HG02623 (cell line): Measurements from ENCODE around the gene DMC1.

Experiments
- ATAC-seq: cut with Tn5 transposase; IDR thresholded peaks from one replicate; pipeline ENCODE4 v1.9.1; 2021; ENCODE audit warnings: moderate library complexity; ENCODE audit not compliant: unreplicated experiment

DMC1 gene

DNA sequence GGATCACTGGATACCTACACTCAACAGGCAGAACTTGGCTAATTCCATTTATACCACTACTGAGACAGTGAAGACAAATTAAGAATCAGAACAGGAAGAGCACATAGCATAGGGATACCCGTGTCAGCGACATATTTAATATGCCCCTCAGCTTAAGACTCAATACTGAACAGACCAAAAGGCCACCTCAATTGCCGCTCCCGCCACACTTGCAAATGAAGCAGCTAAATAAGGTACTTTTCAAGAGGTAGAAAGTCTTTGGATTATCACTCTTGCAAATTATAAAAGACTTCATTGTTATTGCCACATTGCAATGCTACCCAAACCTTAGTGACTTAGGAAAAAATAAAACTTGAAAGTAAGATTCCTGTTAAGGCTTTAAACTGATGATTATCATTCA is 67.0 kb downstream of the DMC1 start:
- no peak for ATAC-seq

DNA sequence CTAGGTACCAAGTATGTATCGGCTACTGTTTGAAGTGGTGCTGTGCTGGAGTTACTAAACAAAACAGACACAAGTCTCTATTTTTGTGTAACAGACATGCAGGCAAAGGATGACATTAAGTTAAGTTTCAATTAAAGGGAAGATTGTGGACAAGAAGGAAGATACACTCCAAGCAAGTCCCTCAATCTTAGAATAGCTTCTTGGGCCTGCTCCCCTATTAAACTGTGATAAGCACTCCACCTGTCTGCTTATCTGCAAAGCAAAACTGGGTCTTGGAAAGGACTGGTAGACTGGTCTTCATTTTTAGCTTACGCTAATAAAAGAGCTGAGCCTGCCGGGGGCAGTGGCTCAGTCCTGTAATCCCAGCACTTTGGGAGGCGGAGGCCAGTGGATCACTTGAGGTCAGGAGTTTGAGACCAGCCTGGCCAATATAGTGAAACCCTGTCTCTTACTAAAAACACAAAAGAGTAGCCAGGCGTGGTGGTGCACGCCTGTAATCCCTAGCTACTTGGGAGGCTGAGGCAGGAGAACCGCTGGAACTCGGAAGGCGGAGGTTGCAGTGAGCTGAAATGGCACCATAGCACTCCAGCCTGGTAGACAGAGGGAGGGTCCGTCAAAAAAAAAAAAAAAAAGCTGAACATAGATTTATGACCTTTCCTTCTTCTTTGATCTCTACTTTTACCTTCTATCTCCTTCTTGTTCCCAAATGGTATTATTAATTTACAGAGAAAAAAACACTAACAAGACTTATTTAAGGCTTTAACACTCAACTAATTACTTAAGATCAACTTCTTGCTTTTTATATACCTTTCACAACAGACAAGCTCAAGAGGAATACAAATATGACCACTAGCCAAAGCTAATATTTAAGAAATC is 67.9 kb downstream of the DMC1 start:
- no peak for ATAC-seq

DNA sequence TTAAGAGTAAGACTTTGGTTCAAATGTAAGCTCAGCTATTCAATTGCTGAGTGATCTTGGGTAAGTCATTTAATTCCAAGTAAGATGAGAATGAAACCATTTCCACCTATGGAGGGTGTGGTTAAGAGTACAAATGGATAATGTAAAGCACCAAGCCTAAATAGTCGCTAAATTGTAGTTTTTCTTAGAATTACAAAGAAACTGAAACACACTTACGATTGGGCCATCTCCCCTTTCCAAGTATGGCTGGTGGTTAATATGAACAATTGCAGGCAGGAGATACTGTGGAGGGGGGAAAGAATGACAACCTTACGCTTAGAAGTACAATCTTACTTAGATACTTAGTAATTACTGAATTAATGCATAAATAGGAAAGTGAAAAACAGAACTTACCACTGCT is 72.1 kb downstream of the DMC1 start:
- ATAC-seq = no peak

GRCh38 chr22:38494939-38495338 is 75.0 kb downstream of the DMC1 start:
- ATAC-seq = no peak

DNA sequence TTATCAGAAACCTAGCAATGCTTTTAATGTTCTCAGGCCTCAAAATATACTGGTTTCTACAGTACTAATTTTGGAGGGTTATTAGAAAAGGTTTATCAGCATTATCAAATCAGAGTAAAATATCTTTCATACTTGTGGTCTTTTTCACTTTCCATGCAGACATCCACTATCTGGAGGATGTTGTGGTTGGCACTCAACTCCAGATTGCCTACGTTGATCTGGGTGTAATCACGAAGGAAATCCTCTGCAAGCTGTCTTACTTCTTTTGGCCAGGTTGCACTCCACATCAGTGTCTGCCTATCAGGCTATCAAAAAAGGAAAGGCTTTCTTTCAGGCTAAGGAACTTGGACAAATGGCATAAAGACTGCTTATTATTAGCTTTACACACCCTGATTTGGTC is 75.5 kb downstream of the DMC1 start:
- no peak for ATAC-seq

GRCh38 chr22:38491707-38492348 is 78.2 kb downstream of the DMC1 start:
- no peak for ATAC-seq

DNA sequence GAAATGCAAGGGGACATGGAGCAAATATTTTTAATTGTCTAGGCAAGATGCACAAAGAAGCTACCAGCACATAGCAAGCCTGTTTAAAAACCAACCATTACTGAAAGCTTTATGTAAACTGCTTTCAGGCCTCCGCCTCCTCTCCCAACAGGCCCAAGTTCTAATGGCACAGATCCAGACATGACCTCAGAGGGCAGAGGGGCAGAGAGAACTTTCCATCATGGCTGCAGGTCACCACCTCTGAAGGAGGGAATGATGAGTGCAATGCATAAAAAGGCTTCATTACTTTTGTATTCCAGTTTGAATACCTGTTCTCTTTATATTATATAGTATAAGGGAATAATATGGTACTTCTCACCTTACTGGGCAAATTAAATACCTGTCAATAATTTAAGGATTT is 79.1 kb downstream of the DMC1 start:
- ATAC-seq = no peak

- ATAC-seq = no peak
These were observed 79.5 kb downstream of the DMC1 start for GRCh38 chr22:38490475-38490874.

GRCh38 chr22:38489561-38490145 is 80.3 kb downstream of the DMC1 start:
- ATAC-seq = no peak

DNA sequence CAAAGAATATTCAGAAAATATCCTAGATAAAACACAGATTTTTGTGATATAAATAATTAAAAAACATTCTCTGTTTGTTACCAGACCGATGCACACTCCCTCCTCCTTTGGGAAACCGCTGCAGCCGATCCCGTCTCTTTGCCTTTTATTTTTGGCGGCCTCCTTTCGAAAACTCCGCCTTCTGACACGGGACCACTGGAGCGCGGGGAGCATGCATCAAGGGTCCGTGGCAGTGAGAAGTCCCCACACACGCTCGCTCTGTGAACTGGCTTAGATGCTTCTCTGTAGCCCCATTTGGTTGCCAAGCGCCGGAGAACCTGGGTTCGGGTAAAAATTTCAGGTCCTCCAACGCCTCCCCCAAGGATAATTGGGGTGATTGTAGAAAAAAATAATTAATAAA is 80.8 kb downstream of the DMC1 start:
- no peak for ATAC-seq

DNA sequence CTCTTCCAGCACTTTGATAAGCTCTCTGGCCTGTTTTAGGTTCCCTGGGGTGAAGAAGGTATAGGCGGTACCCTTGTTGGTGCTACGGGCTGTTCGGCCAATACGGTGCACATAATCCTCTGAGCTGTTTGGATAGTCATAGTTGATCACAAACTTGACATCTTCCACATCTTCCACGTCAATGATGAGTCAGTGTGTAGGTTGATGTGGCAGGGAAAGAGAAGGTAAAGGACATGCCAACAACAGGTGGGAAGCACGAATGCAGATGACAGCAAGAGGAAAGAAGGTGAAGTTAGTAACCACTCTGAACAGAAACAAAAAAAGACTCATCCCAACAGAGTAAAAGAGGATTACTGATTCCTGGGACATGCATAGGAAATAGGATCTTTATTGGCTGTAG is 82.0 kb downstream of the DMC1 start:
- ATAC-seq = no peak

DNA sequence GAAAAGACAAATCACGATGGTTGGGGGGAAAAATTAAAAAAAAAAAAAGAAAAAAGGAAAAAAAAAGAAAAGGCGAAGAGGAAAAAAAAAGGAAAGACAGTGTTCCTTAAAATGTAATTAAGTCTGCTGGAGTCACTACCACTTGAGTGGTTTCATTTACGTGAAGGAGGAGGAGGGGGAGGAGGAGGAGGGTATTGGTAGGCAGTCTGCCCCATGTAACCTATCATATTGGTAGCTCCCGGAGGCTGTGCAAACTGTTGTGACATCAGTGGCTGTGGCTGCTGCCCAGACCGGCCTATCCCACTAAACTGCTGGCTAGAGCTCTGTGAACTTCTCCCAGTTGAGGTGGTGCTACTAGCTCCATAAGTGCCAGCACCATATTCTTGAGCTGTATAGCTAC is 84.2 kb downstream of the DMC1 start:
- ATAC-seq = no peak

DNA sequence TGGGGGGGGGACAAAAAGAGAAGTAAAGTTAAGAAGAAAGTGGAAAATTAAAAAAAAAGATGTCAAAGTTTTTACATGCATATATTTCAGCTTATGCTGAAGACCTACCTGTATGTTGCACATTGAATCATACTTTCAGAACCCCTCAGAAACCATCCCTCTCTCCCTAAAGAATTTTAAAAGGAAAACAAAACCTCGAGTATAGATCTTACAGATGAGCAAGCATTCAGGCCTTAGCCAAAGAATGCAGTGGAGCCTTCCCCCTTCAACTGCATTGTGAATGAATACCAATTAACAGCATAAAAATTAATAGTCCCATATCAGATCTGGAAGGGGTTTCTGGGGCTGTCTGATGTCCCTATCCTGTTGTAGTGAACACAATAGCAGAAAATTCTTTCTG is 85.7 kb downstream of the DMC1 start:
- ATAC-seq = no peak

GRCh38 chr22:38482662-38483308 is 87.2 kb downstream of the DMC1 start:
- no peak for ATAC-seq

DNA sequence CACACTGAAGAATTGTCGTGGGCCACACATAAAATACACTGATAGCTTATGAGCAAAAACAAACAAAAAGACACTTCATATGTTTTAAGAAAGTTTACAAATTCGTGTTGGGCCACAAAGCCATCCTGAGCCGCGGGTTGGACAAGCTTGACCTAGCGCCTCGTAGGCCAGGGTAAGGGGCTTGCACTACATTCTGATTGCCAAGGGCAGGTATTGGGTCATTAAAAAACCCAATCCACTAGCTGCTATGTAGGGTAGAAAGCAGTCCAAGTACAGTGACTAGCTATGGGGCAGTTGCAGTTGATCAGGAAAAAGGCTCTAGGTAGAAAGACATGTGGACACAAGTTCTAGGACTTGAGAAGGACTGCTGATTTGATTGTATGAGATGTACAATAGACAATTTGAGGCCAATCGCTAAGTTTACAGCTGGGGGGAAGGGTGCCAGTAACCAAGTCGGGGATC is 88.1 kb downstream of the DMC1 start:
- no peak for ATAC-seq

DNA sequence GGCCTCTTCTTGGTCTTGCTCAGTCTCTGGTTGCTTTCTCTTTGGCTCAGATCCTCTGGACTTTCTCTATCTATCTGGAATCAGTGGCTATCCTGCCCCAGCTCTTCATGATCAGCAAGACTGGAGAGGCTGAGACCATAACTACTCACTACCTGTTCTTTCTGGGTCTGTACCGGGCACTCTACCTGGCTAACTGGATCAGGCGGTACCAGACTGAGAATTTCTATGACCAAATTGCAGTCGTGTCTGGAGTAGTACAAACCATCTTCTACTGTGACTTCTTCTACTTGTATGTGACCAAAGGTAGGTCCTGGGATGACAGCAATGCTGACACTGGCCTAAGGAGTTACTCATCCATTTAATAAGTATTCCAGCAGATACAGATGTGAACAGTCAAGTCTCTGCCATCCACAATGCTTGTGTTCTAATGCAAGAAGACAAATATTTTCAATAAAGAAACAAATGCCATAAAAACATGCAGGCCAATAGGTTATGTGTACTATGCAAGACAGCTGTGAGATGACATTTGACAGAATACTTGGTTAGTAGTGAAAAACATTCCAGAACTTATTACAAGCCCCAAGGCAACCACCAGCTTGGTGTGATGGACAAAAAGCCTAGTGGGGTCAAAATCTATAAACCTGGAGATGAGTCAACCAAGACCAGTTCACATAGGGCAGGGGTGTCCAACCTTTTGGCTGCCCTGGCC is 88.7 kb downstream of the DMC1 start:
- ATAC-seq = no peak

- no peak for ATAC-seq
These were observed 90.7 kb downstream of the DMC1 start for GRCh38 chr22:38479096-38479837.

DNA sequence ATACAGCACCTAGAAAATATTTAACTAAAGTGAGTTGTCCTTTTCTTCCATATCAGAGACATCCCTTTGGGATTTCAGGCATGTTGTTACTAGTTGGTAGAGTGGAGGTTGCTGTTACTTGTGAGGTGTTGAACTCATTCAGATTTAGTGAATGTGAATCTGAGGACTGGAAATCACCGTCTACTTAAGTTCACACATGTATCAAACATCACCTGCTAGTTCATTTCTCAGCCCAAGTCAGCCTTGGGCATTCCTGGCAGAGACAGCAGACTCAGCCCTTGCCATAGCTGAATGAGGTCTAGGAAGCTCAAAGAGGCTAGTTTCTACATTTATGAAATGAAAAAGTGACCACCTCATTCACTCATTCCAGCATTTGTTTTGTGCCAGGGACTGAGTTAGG is 92.4 kb downstream of the DMC1 start:
- ATAC-seq = no peak

- ATAC-seq = no peak
These were observed 95.9 kb downstream of the DMC1 start for GRCh38 chr22:38474003-38474607.

- ATAC-seq = no peak
These were observed 98.7 kb downstream of the DMC1 start for GRCh38 chr22:38471237-38471636.
